COR-L47 (cell line): ENCODE results near the gene KDM5B.

Experiments
- DNase-seq: peaks from one replicate; lab custom pipeline; 2025; lab: John Stamatoyannopoulos, UW

KDM5B gene

DNA sequence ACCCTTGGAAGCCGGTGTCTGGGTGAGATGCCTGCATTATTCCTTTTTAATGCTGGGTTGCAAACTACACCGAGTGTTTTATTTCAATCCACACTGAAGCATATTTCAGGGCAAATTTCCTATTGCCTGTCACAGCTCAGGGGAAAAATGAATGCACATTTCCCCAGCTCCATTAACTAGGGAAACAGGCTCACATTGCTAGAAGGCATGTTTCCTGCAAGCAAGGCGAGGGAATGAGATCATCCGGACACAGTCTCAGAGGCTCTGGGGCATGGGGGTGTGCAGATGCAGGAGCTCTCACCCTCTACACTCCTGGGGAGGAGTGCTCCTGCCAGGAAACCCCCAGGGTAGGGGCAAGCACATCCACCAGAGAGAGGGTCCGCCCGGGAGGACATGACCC is 122.6 kb downstream of the KDM5B start:
- DNase-seq = no peak

DNA sequence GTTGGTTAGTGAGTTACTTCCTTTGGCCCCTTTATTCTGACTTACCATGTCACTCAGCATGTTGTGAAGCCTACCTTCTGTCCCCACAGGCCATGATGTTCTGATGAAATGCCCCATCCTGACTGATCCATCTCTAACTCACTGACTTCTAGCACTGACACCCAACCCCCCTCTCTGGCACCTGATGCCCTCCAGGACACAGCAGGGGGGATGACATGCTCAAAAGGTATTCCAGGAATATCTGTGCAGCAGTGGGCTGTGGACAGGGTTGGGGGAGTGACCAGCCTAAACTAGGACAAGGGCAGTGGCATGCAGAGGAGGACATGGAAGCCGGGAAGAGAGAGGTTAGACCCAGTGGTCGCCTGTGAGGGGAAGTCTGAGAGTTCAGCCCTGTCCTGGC is 123.5 kb downstream of the KDM5B start:
- DNase-seq = no peak

DNA sequence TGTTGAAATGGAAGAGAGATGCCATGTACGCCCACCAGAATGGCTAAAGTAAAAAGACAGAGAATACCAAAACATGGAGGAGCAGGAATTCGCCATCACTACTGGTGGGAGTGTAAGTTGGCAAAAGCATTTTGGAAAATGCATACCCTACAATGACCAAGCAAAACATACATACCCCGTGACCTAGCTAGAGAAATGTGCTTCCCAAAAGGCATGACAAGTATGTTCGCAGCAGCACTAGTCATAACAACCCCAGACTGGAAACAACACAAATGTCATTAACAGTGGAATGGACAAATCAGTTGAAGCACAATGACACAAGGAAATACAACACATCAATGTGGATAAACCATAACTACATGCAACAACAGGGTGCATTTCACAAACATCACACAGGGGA is 125.2 kb downstream of the KDM5B start:
- no peak for DNase-seq

DNA sequence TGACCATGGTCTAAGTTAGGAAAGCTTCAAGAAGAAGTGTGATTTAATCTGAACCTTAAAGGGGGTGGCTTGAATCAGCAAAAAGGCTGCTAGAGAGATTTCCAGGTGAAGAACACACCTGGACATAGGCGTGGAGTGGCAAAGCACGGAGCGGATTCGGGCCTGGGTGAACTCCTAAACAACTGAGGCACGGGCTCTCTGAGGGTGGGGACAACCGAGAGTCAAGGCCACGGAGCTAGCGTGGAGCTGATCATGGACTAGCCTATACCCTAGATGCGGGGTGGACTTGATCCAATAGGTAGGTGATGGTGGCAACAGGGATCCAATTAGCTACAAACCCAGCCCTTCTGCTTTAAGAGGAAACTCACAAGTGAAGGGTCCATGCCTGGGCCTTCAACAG is 125.7 kb downstream of the KDM5B start:
- no peak for DNase-seq

DNA sequence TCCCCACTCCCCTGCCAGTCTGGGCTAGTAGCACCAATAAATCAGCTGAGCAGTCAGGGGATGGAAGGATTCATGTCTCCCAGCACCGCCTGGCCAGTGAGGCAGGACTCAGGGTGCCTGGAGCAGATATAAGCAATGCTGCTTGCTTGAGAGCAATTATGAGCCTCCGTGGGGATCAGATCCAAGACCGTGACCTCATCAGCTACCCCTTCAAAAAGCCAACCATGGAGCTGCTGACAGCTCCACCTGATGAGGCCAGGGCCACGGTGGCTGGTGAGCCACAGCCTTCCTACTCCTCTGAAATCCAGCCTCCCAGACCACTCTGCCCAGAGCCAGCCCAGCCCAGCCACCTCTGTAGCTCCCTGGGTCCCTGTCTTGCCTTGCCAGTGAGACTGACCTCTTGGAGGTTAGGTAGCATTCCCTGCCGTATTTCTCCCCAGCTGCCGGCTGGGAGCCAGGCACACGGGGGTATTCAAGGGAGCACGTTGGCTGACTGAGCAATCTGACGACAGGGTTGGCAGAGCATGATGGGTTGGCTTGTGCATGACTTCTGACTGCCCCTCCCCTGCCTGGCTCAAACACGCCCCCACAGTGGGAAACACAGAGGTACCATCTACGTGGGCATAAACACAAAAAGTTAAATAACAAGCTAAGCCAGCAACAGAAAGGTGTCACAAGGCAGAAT is 126.3 kb downstream of the KDM5B start:
- no peak for DNase-seq

DNA sequence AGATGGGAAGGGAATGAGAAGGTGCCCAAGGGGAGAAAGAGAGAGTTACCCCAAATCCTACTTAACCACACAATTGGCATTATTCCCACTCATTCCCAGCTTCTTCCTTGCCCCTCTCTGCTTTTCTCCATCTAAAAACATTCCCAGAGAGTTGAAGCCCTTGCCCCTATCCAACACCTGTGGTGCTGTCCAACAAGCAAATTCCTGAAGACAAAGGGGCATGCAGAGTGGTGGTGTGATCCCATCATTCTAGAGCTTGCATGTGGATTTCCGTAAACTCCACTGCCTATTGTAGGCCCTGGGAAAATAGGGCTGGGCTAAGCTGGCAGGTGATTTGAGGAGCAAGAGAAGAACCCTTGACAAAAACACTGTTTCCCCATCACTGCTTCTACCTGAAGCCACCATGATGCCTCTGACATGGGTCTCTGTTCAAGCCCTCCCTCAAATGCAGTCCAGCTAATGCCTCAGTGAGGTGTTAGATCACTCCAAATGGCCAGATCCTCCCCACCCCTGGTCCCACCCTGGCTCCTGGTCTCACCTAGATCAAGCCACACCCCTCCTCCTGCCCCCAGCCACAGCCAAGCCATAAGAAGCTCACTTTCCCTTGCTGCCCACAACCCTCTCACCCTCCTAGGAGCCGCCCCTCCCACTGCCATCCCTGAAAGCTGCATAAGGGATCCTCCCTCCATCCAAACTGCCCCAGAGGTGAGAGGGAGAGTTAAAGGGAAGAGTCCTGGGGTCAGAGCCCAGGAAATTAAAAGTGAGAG is 127.5 kb downstream of the KDM5B start:
- DNase-seq = no peak

DNA sequence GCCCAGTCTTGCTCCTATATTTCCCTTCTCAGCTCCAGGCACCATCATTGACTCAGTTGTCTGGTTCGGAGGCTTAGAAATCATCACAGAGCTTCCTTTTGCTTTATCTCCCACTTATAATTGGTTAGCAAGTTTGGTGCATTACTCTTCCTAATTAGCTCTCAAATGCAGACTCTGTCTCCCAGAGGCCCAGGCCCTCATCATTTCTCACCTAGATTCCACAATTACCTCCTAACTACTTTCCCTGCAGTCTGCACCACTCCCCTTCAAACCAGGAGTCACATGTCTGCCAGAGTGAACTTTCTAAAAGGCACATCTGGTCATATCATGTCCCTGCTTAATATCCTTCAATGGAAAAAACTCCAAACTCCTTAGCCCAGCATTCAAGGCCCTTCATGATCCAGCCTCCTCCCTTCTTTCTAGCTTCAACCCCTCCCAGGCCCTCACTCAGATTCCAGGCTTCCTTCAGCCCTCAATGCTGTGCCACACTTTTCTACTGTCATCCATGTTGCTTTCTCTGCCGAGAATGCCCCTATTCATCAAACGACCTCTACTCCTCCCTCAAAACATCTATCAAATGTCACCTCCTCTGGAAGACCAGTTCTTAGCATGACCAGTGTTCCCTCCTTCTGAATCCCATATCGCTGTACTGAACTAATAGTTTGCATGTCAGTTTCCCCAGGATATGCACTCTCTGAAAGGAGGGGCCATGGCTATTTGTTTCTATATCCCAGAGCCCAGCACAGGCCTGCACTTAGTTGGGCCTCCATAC is 128.6 kb downstream of the KDM5B start:
- no peak for DNase-seq

DNA sequence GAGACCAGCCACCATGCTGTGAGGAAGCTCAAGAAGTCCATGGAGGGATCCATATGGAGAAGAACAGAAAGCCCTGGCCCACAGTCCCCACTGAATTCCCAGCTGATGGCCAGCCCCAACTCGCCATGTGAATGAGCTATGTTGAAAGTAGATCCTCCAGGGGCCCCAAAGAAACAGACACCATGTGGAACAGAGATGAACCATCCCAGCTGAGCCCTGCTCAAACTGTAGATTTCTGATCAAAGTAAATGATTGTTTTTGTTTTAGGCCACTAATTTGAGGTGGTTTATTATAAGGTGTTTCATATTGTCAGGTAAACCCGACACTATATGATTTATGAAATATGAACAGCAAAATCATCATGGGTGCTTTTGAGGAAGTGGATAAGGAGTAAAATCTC is 130.8 kb downstream of the KDM5B start:
- DNase-seq = no peak
